K562 (cell line): Measurements from ENCODE around the gene XIRP1. TPM values are rescaled to one million over a fixed set of nuclear protein-coding genes. Genes with fewer than 3 reads are reported as not detected.

Experiments
- BCOR ChIP-seq: fragments of 450-650 bp; IDR thresholded peaks from 2 replicates; pipeline ENCODE4 v1.6.1; 2016
- CBX5 ChIP-seq: IDR thresholded peaks from 2 replicates; pipeline ENCODE4 v1.6.1; 2014; ENCODE audit warnings: low read depth, borderline replicate concordance
- DNMT1 ChIP-seq: fragments of 450-650 bp; IDR thresholded peaks from 2 replicates; pipeline ENCODE4 v1.6.1; 2016; ENCODE audit warnings: antibody characterized with exemption, mild to moderate bottlenecking
- E2F1 ChIP-seq: sonication (generic); formaldehyde crosslinking; IDR thresholded peaks from 2 replicates; pipeline ENCODE4 v1.8.1; 2023; ENCODE audit warnings: mild to moderate bottlenecking, missing genetic modification reagents, moderate library complexity
- GTF2A2 ChIP-seq: IDR thresholded peaks from 2 replicates; pipeline ENCODE4 v1.6.1; 2016; ENCODE audit warnings: mild to moderate bottlenecking, missing genetic modification characterization, missing compliant biosample characterization
- HNRNPH1 ChIP-seq: fragments of 200-400 bp; formaldehyde crosslinking; optimal IDR thresholded peaks from 2 replicates; pipeline ENCODE3; 2017; ENCODE audit warnings: low read depth, mild to moderate bottlenecking, low read length, moderate library complexity
- HNRNPLL ChIP-seq: fragments of 200-400 bp; formaldehyde crosslinking; IDR thresholded peaks from 2 replicates; pipeline ENCODE4 v1.6.1; 2017; ENCODE audit warnings: low read length, low read depth, mild to moderate bottlenecking; ENCODE audit not compliant: poor library complexity, severe bottlenecking
- KAT8 ChIP-seq: fragments of 450-650 bp; IDR thresholded peaks from 2 replicates; pipeline ENCODE4 v1.6.1; 2016; ENCODE audit warnings: low read depth, mild to moderate bottlenecking
- KDM4B ChIP-seq, 2 experiments: fragments of 450-650 bp in 1 of 2; sonication (generic) in 1 of 2; IDR thresholded peaks; 2 replicates each; pipeline ENCODE4 v1.6.1; 2016 to 2017; ENCODE audit warnings: borderline replicate concordance in 2 of 2, antibody characterized with exemption in 1 of 2, low read depth in 1 of 2, mild to moderate bottlenecking in 1 of 2
- MTF1 ChIP-seq: fragments of 250-450 bp; sonication (Bioruptor Pico); IDR thresholded peaks from 2 replicates; pipeline ENCODE4 v1.9.0; 2021; ENCODE audit warnings: moderate library complexity, mild to moderate bottlenecking, inconsistent platforms, borderline replicate concordance
- NCOR1 ChIP-seq: fragments of 450-650 bp; IDR thresholded peaks from 2 replicates; pipeline ENCODE4 v1.6.1; 2016; ENCODE audit warnings: mild to moderate bottlenecking, moderate library complexity
- PHB ChIP-seq: fragments of 250-450 bp; sonication (Bioruptor Pico); IDR thresholded peaks from 2 replicates; pipeline ENCODE4 v1.5.0; 2021
- POLR3A ChIP-seq: IDR thresholded peaks from 2 replicates; pipeline ENCODE4 v1.6.1; 2011; ENCODE audit warnings: borderline replicate concordance, mild to moderate bottlenecking, moderate library complexity; ENCODE audit not compliant: insufficient read length, insufficient read depth; ENCODE audit errors: extremely low read depth
- PRDM10 ChIP-seq: fragments of 450-650 bp; IDR thresholded peaks from 2 replicates; pipeline ENCODE4 v1.6.1; 2018; ENCODE audit not compliant: partially characterized antibody
- SP1 ChIP-seq: sonication (generic); formaldehyde crosslinking; IDR thresholded peaks from 2 replicates; pipeline ENCODE4 v1.8.1; 2022; ENCODE audit warnings: mild to moderate bottlenecking, missing genetic modification reagents
- TOE1 ChIP-seq, 2 experiments: fragments of 450-650 bp in 1 of 2; sonication (generic) in 1 of 2; formaldehyde crosslinking in 1 of 2; IDR thresholded peaks; 2 replicates each; pipeline versions ENCODE4 v1.7.1 to v1.8.0; 2016 to 2022; ENCODE audit warnings: borderline replicate concordance in 2 of 2, mild to moderate bottlenecking in 2 of 2, antibody characterized with exemption in 1 of 2, inconsistent platforms in 1 of 2, low read depth in 1 of 2, missing genetic modification reagents in 1 of 2, moderate library complexity in 1 of 2
- ZC3H8 ChIP-seq: fragments of 450-650 bp; IDR thresholded peaks from 2 replicates; pipeline ENCODE4 v1.6.1; 2017
- ZEB2 ChIP-seq: fragments of 450-650 bp; IDR thresholded peaks from 2 replicates; pipeline ENCODE4 v1.6.1; 2016
- ZNF184 ChIP-seq: sonication (generic); formaldehyde crosslinking; IDR thresholded peaks from 2 replicates; pipeline ENCODE4 v1.5.0; 2020; ENCODE audit warnings: missing genetic modification reagents
- ZNF232 ChIP-seq: sonication (generic); formaldehyde crosslinking; IDR thresholded peaks from 2 replicates; pipeline ENCODE4 v1.8.0; 2022; ENCODE audit warnings: mild to moderate bottlenecking, missing genetic modification reagents
- ZNF431 ChIP-seq: sonication (generic); formaldehyde crosslinking; IDR thresholded peaks from 2 replicates; pipeline ENCODE4 v1.8.0; 2022; ENCODE audit warnings: mild to moderate bottlenecking, missing genetic modification reagents
- polyA plus RNA-seq, 8 experiments: library from polyadenylated mRNA; depleted of rRNA in 4 of 8; stranded (reverse) in 5 of 8; unstranded in 3 of 8; fragments of >200 nt; fragmentation: Nextera tagmentation in 2 of 8; fragmentation: Illumina TruSeq in 1 of 8; extraction: Ambion mirVana in 2 of 8; extraction: Trizol in 1 of 8; gene quantifications; 2 replicates each; pipeline versions ENCODE4 v1.2.1 to v1.2.3, GENCODE V29; 2011 to 2014; ENCODE audit warnings: inconsistent platforms in 1 of 8, missing spikeins in 1 of 8
- total RNA-seq, 7 experiments: library from RNA; depleted of rRNA in 6 of 7; stranded (reverse); fragments of >200 nt in 6 of 7; fragmentation: Illumina TruSeq in 2 of 7; extraction: Trizol in 2 of 7; gene quantifications; 2 replicates each; pipeline versions ENCODE4 v1.2.1 to v1.2.3, GENCODE V29; 2011 to 2021; ENCODE audit warnings: low replicate concordance in 1 of 7
- TF ChIP-seq, protein P1 (sequence below): sonication (generic); formaldehyde crosslinking; IDR thresholded peaks from 2 replicates; pipeline ENCODE4 v1.8.0; 2022; ENCODE audit warnings: mild to moderate bottlenecking, missing genetic modification reagents

The XIRP1 gene
- total and polyA plus RNA-seq, 9 of the 15 experiments (the other 6 are each of a cell fraction or from before 2014, with no cell fraction given), result 0.03 to 0.27 (median 0.08) TPM; not detected in 3

- TF ChIP-seq MTF1 (no peak), TOE1 (IDR thresholded peaks at IDR 0.05; ENCODE audit: borderline replicate concordance) (no peak), TOE1 (CRISPR knock-in tag; IDR thresholded peaks at IDR 0.05; ENCODE audit: borderline replicate concordance, low read depth) (no peak), KDM4B (IDR thresholded peaks at IDR 0.05; ENCODE audit: borderline replicate concordance in 2 of 2, low read depth in 1 of 2) (no peak), NCOR1 (peak; percentile 7; the same call in 1 of the 2 replicates), POLR3A (no peak), PRDM10 (no peak), PHB (no peak), ZNF431 (no peak), SP1 (CRISPR knock-in tag) (no peak), ZNF232 (no peak), GTF2A2 (tag) (no peak; the same call in 1 of the 2 replicates), HNRNPH1 (no peak), DNMT1 (no peak), KAT8 (no peak), ZC3H8 (no peak), ZEB2 (no peak), CBX5 (no peak), BCOR (no peak), HNRNPLL (no peak), ZNF184 (no peak), E2F1 (CRISPR knock-in tag) (no peak)
- TF ChIP-seq, protein P1, sequence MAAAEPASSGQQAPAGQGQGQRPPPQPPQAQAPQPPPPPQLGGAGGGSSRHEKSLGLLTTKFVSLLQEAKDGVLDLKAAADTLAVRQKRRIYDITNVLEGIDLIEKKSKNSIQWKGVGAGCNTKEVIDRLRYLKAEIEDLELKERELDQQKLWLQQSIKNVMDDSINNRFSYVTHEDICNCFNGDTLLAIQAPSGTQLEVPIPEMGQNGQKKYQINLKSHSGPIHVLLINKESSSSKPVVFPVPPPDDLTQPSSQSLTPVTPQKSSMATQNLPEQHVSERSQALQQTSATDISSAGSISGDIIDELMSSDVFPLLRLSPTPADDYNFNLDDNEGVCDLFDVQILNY, result no peak
Measured at GRCh38 chr3:39166134-39166710, 26.2 kb downstream of the XIRP1 start (continued).
